ENCODE results near the gene F13A1.
"Not testable (repeated sequence)": the region's sequence is repeated elsewhere in the genome, so short reads cannot be mapped to it uniquely, and the experiment has no call there.

The F13A1 gene

GRCh38 chr6:6317825-6318733, 2.4 kb downstream of the F13A1 start:
- no peak for TF ChIP-seq CTCF (IDR thresholded peaks at IDR 0.05; ENCODE audit: extremely low read depth, missing control alignments)
- DNase-seq (ENCODE audit: low spot score): no peak

GRCh38 chr6:6317386-6317785, 3.1 kb downstream of the F13A1 start:
- TF ChIP-seq CTCF (IDR thresholded peaks at IDR 0.05; ENCODE audit: extremely low read depth, missing control alignments): no peak
- no peak for DNase-seq (ENCODE audit: low spot score)

- peak; percentile 54 for DNase-seq (ENCODE audit: low spot score)
- TF ChIP-seq CTCF (IDR thresholded peaks at IDR 0.05; ENCODE audit: extremely low read depth, missing control alignments): peak; percentile 68
These were observed 4.8 kb downstream of the F13A1 start for GRCh38 chr6:6315660-6316059.

GRCh38 chr6:6314596-6314995, 5.9 kb downstream of the F13A1 start:
- TF ChIP-seq CTCF (IDR thresholded peaks at IDR 0.05; ENCODE audit: extremely low read depth, missing control alignments): no peak
- DNase-seq (ENCODE audit: low spot score): no peak

DNA sequence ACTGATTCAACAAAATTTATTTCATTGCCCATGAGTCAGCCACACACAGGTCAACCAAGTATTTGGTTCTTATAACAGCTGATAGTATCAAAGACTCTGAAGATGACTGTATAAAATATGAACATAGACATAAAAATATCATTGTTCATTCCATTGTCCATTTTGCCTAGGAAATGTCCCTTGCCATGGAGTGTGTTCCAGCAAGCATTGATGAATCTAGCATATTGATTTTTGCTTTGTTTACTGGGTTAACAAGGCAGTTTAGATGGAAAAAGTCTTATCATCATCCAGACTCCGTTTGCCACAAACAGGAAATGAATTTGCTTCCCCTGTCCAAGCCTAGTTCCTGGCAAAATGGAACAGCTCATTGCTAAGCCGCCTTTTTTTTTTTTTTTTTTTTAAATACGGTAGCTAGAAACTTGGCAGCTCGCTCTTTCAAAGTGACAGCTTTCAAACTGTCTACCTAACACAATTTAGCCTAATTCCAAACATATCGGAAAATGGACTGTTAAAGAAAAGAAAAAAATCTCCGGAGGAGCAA, 7.5 kb downstream of the F13A1 start:
- TF ChIP-seq CTCF (IDR thresholded peaks at IDR 0.05; ENCODE audit: extremely low read depth, missing control alignments): no peak
- DNase-seq (ENCODE audit: low spot score): no peak

- no peak for DNase-seq (ENCODE audit: low spot score)
- no peak for TF ChIP-seq CTCF (IDR thresholded peaks at IDR 0.05; ENCODE audit: extremely low read depth, missing control alignments)
These were observed 14.9 kb downstream of the F13A1 start for GRCh38 chr6:6305575-6305974.

DNA sequence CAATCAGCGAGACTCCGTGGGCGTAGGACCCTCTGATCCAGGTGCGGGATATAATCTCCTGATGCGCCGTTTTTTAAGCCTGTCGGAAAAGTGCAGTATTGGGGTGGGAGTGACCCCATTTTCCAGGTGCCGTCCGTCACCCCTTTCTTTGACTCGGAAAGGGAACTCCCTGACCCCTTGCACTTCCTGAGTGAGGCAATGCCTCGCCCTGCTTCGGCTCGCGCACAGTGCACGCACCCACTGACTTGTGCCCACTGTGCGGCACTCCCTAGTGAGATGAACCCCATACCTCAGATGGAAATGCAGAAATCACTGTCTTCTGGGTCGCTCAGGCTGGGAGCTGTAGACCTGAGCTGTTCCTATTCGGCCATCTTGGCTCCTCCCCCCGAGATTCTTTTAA, 20.1 kb downstream of the F13A1 start:
- not testable (repeated sequence) for DNase-seq (ENCODE audit: low spot score)

- no peak for DNase-seq (ENCODE audit: low spot score)
- TF ChIP-seq CTCF (IDR thresholded peaks at IDR 0.05; ENCODE audit: extremely low read depth, missing control alignments): no peak
These were observed 27.1 kb downstream of the F13A1 start for GRCh38 chr6:6293317-6293716.
